ENCODE results near the gene PCSK6.

GRCh38 chr15:101376615-101377395 lies 112.7 kb downstream of the PCSK6 start:
- TF ChIP-seq EP300 (IDR thresholded peaks at IDR 0.05) (no peak), CTCF (IDR thresholded peaks at IDR 0.05) (no peak), POLR2AphosphoS5 (IDR thresholded peaks at IDR 0.05) (no peak), POLR2A (IDR thresholded peaks at IDR 0.05) (no peak)

Measured in gastroesophageal sphincter (tissue), 3 donors.